Measurements from ENCODE around the gene DUOXA1.
"Not testable (repeated sequence)": the region's sequence is repeated elsewhere in the genome, so short reads cannot be mapped to it uniquely, and the experiment has no call there.

The DUOXA1 gene

DNA sequence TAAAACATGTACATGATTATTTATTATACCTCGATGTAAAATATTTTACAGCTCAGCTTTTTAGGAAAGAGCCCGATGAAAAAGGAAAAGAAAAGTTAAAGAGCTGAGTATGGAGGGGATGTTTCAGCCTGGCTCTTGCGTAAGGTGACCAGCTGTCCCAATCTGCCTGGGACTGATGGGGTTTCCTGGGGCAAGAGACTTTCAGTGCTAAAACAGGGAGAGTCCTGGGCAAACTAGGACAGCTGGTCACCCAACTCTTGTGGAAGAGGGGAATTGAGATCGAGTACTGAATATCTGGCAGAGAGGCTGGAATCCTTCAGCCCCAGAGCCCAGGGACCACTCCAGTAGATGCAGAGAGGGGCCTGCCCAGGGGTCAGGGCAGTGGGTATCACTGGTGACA lies 36.7 kb downstream of the DUOXA1 start:
- in situ Hi-C loops (cut with MboI; ENCODE audit: low sequenced_read_pairs), result no loop called here

DNA sequence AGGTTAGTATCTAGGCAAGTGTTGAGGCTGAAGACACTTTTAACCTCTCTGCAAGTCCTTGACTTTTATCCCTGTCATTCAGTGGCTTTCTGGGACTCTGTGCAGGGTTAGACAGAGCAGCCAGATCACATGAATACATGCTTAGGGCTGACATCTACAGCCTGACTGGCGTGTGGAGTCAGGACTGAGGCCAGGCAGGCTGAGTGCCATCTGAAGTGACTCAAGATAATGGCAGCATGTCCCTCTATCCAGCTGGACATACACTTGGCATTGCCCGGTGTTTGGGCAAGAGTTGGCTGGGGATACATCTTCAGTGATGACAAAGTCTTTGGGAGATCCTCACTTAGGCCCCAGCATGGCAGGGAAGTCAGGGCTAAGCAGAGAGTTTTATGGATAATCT lies 38.1 kb downstream of the DUOXA1 start:
- in situ Hi-C loops (cut with MboI; ENCODE audit: low sequenced_read_pairs), result no loop called here

DNA sequence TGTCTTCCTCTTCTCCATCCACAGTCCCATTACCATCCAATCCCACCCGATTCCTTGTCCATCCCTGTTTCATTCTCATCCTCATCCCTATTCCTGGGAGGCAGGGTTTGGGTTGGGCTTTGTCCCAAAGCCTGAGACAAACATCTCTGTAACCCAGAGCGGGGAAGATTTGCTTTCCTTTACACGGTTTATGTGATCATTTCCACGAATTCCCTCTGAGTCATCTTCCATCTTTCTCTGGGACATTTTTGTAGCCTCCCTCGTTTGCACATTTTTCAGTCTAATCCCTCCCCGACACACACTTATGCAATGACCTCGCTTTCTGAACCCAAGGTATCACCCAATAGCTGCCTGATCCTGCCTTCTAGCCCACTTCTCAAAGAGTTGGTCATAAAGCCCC lies 38.5 kb downstream of the DUOXA1 start:
- in situ Hi-C loops (cut with MboI; ENCODE audit: low sequenced_read_pairs), result no loop called here

DNA sequence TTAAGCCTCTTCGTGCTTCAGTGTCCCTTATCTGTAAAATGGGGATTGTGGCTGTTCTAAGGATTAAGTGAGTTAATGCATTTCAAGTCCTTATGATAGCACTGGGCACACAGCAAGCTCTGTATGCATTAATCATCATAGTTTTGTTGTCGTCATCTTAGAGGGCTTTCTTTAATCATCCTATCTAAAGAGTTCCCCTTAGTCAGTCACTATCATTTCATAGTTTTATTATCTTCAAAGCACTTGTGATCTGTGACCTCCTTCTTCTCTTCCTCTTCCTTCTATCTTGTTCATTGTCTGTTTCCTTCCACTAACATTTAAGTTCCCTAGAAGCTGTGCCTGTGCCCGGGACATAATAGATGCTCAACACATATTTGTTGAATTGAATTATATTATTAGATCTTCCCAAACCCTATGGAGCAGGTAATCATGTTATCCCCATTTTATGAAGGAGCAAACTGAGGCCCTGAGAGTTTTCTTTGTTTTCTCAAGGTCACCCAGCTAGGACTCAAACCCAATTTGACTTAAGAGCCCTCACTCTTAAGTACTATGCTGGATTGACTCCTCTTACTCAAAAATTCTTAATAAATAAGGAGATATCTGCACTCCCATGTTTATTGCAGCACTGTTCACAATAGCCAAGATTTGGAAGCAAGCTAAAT lies 39.8 kb downstream of the DUOXA1 start:
- in situ Hi-C loops (cut with MboI; ENCODE audit: low sequenced_read_pairs), result no loop called here

DNA sequence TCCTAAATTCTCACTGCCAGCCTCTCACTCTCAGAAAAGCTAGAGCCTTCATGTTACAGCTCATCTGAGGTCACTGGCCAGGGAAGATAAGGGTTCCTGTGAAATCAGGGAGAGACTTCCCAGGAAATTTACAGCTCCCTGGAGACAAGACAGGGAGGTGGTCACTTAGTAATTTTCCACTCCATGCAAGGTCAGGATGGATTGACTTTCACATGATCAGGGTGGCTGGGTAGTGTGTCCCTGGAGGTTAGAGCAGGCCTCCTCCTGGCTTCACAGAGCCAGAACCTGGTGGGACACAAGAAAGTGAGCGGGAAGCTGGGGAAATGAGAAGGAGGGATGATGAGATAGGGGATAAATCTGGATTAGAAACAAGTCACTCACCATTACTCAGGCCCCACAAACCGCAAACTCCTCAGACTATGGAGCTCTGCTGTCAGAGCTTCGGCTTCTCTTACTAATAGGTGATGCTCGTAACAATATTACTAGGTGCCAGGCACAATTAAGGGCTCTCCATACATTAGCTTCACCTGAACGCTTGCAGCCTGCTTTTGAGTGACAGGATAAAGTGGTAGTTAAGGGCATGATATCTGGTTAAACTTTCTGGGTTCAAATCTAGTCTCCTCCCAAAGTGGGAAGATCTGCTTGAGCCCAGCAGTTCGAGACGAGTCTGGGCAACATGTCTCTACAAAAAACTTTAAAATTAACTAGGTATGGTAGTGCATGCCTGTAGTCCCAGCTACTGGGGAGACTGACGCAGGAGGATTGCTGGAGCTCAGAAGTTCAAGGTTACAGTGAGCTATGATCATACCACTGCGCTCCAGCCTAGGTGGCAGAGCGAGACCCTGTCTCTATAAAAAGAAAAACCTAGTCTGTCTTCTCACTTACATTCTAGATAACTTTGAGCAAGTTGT lies 40.6 kb downstream of the DUOXA1 start:
- in situ Hi-C loops (cut with MboI; ENCODE audit: low sequenced_read_pairs), result no loop called here

DNA sequence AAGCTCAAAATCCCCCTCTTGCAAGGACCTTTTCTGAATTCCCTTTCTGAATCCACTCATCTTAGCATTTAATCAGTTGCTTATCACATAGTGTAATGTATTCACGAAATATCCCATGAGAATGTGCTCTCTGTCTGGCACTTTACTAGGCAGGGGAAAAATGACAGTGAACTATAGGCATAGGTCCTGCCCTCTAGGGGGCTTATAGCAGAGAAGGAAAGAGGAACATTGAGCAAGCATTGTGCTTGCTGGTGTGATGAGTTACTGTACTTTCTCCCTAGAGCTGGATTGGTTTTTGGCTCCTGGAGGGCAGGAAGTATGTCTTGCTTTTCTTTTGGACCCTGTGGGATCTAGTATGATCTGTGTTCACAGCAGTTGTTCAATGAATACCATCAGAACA lies 42.2 kb downstream of the DUOXA1 start:
- in situ Hi-C loops (cut with MboI; ENCODE audit: low sequenced_read_pairs), result no loop called here

DNA sequence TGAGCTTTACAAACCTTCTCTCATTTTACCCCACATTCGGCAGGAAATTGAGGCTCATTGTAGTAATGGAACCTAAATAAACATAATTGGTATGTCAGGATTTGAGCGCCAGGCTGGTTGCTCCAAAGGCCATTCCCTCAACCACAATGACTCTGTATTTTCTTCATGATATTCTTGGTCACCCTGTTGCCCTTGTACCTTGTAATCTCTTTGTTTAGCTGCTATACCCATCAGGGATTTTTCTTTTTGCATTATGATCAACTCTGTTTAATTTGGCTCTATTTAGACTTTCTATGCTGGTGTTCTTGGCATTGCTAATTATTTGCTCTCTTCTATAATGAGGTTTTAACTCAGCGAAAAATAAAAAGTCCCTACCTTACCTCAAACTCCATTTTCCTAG lies 45.5 kb downstream of the DUOXA1 start:
- in situ Hi-C loops (cut with MboI; ENCODE audit: low sequenced_read_pairs), result no loop called here

DNA sequence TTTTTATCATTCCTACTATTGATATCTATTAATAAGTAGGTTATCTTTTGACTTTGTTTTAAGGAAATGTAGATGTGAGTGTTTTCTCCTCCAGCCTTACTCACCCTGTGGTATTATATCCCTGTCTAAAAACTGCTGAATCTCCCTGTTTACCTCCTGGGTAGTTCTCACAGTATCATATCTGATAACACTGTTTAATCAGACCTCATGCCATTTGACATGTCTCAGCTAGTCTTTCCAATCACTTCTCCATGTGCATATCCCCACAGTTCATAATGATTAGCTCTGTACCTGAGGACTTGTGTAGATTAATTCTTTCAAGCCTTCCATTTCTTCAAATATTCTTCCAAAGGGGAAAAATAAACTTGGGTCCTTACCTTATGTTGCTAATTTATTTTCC lies 46.5 kb downstream of the DUOXA1 start:
- in situ Hi-C loops (cut with MboI; ENCODE audit: low sequenced_read_pairs), result no loop called here

DNA sequence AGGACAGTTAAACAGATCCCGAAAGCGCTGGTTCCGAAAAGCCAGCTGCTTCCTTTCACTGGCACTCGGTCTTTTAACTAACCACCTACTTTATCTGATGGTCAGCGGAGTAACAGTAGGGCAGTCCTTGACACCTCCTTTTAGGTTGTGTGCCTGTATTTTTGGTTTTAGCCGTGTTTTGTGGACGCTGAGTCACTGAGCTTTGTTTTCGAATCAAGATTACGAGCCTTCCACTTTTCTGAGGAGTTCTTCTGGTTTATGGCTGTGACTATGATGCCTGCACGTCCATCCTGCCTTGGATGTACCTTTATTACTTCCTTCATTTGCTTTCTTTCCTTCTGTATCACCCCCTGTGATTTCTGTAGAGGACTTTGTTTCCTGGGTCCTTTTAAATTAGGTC lies 47.3 kb downstream of the DUOXA1 start:
- in situ Hi-C loops (cut with MboI; ENCODE audit: low sequenced_read_pairs), result not testable (repeated sequence)

DNA sequence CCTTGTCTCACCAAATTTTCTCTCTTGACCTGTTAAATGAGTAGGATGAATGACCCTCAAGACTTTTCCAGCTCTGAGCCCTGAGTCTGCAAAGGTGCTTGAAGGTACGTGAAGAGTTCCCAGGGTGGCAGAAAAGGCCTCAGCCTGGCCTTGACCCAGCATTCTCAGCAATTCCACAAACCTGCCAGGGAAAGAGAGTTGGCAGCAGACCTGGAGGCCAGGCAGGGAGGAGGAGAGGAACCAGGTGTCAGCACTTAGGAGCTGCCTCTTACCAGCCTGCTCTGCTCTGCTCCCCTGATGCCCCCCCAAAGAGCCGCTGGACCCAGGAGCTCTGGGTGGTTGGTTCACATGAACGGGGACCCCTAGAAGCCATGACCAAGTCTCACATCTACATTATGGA lies 49.1 kb downstream of the DUOXA1 start:
- in situ Hi-C loops (cut with MboI; ENCODE audit: low sequenced_read_pairs), result not testable (repeated sequence)

DNA sequence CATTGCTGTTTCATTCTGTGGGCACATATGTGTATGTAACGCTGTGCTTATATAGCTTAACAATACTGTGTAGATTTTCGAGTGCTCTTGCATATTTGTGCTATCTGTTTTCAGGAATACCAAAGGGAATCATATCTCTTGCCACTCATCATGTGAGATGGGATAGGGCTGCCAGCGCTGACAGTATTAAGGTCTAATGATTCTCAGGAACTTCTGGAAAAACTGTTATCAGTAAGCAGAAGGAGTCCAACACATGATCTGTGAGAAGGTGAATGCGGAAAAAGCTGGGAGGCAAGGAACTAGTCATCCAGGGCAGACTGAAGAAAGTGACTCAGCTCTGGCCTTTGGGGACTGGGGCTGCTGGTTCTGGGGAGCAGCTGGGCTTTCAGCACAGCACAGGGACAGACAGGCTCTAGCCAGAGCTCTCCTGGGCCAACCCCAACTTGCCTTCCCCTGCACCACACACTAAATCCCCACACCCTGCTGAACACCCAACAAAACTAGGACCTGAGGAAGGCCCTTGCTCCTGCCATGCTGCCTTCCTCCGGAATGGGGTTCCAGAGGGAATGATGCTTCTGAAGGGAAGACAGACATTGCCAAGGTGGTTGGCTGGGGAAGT lies 49.9 kb downstream of the DUOXA1 start:
- in situ Hi-C loops (cut with MboI; ENCODE audit: low sequenced_read_pairs), result not testable (repeated sequence)

DNA sequence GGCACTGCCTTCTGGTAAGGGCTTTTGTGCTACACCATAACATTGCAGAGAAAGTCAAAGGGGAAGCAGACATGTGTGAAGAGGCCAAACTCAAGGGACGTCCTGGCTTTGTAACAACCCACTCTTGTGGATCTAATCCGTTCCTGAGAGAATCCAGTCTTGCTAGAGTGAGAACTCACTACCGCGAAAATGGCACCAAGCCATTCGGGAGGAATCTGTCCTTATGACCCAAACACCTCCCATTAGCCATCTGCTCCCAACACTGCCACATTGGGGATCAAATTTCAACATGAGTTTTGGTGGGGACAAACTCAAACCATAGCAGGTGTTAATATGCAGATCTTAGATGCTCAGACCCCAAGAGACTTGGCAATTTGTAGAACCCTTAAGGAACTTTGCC lies 50.5 kb downstream of the DUOXA1 start:
- in situ Hi-C loops (cut with MboI; ENCODE audit: low sequenced_read_pairs), result not testable (repeated sequence)

DNA sequence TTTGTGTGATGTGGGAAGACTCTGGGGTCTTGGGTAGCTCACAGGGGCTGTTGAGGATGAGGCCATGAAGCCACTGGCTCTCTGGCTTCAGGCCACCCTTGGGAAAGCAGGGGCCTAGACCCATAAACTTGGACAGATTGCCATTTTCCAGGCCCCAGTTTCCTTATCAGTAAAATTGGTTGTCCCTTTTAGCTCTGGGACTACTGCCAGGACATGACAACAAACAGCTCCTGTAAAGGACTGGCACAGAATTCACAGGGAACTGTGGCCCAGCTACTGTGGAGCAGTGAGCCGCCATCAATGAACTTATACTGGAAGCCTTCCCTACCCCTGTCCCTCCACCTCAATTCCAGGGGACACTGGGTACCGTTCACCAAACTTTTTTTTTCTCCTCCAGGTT lies 52.3 kb downstream of the DUOXA1 start:
- in situ Hi-C loops (cut with MboI; ENCODE audit: low sequenced_read_pairs), result not testable (repeated sequence)

DNA sequence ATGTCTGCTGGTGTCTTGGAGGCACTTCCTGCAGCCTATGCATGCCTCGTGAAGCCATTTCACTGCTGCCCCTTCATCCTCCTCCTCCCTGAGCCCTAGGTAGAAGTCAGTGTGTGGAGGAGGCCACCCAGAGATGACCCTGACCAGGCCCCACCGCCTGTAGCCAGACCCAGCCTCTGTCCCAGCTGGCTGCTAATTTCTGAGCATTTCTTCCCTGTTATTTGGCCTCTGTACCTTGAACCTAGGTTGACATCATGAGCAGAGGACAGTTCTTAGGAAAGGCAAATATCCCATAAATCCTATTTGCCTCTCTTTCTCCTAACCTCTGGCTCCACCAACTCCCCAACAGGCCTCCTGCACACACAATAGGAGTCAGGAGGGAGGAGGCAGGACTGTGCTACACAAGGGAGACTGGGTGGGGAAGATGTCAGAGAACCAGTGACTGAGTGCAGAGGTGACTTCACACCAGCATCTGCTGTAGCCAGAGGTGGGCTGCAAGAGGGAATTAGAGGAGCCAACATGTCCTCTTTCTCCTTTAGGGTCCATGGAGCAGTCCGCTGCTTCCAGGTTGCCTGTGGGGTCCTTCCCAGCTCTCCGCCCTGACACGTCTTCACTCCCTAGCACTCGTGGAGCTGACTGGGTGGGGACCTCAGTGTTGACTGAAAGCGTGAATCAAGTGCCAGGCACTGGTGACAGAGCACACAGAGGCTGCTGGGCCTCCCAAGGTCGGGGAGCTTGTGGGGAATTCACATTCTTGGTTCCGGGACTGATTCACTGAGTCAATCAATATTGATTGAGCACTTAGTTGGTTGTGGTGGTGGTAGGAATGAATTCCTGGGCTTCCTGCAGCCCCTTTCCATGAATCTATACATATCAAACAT lies 54.0 kb downstream of the DUOXA1 start:
- in situ Hi-C loops (cut with MboI; ENCODE audit: low sequenced_read_pairs), result not testable (repeated sequence)

DNA sequence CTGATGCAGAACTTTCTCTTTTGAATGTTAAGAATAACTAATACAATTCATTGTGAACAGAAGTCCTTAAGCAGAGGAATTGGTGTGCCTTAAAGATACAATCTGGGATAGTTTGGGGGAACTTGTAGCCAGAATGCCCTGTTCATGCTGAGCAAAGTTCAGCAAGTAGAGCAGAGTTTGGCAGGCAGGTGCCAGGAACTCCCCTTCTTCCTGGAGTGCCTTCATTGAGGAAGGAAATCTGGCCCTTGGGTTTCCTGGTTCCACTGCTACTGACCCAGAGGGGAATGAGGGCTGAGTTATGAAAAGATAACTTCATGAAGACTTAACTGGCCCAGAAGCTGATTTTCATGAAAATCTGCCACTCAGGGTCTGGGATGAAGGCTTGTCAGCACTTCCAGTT lies 56.1 kb downstream of the DUOXA1 start:
- in situ Hi-C loops (cut with MboI; ENCODE audit: low sequenced_read_pairs), result not testable (repeated sequence)

DNA sequence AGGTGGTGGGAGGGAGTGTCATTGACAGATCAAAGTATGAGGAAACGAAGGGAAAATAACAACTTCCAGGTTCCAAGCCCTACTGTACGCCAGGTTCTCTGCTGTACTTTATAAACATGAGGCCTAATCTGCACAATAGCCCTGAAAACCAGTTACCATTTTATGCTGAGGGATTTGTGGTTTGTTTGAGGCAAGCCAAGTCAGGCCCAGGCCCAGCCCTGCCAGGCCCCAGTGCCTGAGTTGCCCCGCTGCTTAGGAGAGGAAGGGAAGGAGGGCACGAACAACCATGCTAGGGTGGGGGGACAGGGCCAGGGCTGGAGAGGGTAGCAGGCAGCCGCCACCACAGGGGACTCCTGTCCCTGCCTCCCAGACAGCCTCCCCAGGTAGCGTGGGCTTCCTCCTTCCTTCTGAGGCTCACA lies 59.7 kb downstream of the DUOXA1 start:
- in situ Hi-C loops (cut with MboI; ENCODE audit: low sequenced_read_pairs), result not testable (repeated sequence)
